HEK293 (cell line): ENCODE data around the gene USP38.

Source experiments
- CTCF ChIA-PET: fragments of 350-600 bp; formaldehyde crosslinking; extraction: SDS; loops from one replicate; lab custom pipeline; 2021; ENCODE audit warnings: antibody characterized with exemption; lab: Yijun Ruan, JAX
- POLR2A ChIA-PET: fragments of 300-600 bp; formaldehyde crosslinking; extraction: SDS; loops from one replicate; lab custom pipeline; 2020; ENCODE audit warnings: antibody characterized with exemption, inconsistent platforms; lab: Yijun Ruan, JAX
- H3K27ac ChIP-seq: fragments of 200-500 bp; sonication (Bioruptor generic); 2 replicates; pipeline ENCODE4 v1.5.1; 2014; ENCODE audit warnings: low read depth, low read length, control low read depth, inconsistent platforms; ENCODE audit errors: extremely low read depth
- H3K36me3 ChIP-seq, 2 experiments: fragments of 200-500 bp in 1 of 2; sonication (Bioruptor generic) in 1 of 2; 1 replicate in 1 of 2; 2 replicates in 1 of 2; pipeline ENCODE4 v1.5.1; 2014 to 2017; ENCODE audit warnings: inconsistent platforms in 2 of 2, low read length in 2 of 2; ENCODE audit not compliant: control insufficient read depth in 2 of 2, insufficient read depth in 1 of 2
- H3K4me1 ChIP-seq: fragments of 200-500 bp; sonication (Bioruptor generic); 2 replicates; pipeline ENCODE4 v1.5.1; 2014; ENCODE audit warnings: mild to moderate bottlenecking, low read length, inconsistent platforms; ENCODE audit not compliant: control insufficient read depth, insufficient read depth
- H3K4me3 ChIP-seq: 2 replicates; pipeline ENCODE4 v1.5.1; 2011; ENCODE audit warnings: low read depth, mild to moderate bottlenecking, control low read depth, low read length, moderate library complexity
- H3K9me3 ChIP-seq: fragments of 200-500 bp; sonication (Bioruptor generic); 2 replicates; pipeline ENCODE4 v1.5.1; 2014; ENCODE audit warnings: low read depth, low read length, inconsistent platforms; ENCODE audit not compliant: control insufficient read depth, insufficient read depth
- GLIS1 ChIP-seq: fragments of 450-650 bp; formaldehyde crosslinking; IDR thresholded peaks from 2 replicates; pipeline ENCODE4 v1.5.1; 2016; ENCODE audit warnings: missing biosample characterization, missing genetic modification characterization
- KLF16 ChIP-seq: fragments of 450-650 bp; formaldehyde crosslinking; IDR thresholded peaks from 2 replicates; pipeline ENCODE4 v1.5.1; 2017; ENCODE audit warnings: missing biosample characterization, missing genetic modification characterization
- OVOL3 ChIP-seq: fragments of 450-650 bp; formaldehyde crosslinking; IDR thresholded peaks from 2 replicates; pipeline ENCODE4 v1.5.1; 2016; ENCODE audit warnings: missing biosample characterization, missing genetic modification characterization
- SP2 ChIP-seq: fragments of 450-650 bp; formaldehyde crosslinking; IDR thresholded peaks from 2 replicates; pipeline ENCODE4 v1.5.1; 2016; ENCODE audit warnings: missing biosample characterization, missing genetic modification characterization
- ZBTB10 ChIP-seq: fragments of 450-650 bp; formaldehyde crosslinking; IDR thresholded peaks from 2 replicates; pipeline ENCODE4 v1.5.1; 2016; ENCODE audit warnings: missing biosample characterization, missing genetic modification characterization
- ZBTB8A ChIP-seq: fragments of 450-650 bp; formaldehyde crosslinking; IDR thresholded peaks from 2 replicates; pipeline ENCODE4 v1.5.1; 2016; ENCODE audit warnings: missing biosample characterization, missing genetic modification characterization
- ZFP69B ChIP-seq: fragments of 450-650 bp; formaldehyde crosslinking; IDR thresholded peaks from 2 replicates; pipeline ENCODE4 v1.5.1; 2016; ENCODE audit warnings: missing biosample characterization, missing genetic modification characterization
- ZNF112 ChIP-seq: fragments of 450-650 bp; formaldehyde crosslinking; IDR thresholded peaks from 2 replicates; pipeline ENCODE4 v1.5.0; 2017; ENCODE audit warnings: missing biosample characterization, missing genetic modification characterization
- ZNF132 ChIP-seq: fragments of 450-650 bp; formaldehyde crosslinking; IDR thresholded peaks from 2 replicates; pipeline ENCODE4 v1.5.1; 2017; ENCODE audit warnings: missing biosample characterization, missing genetic modification characterization, borderline replicate concordance
- ZNF148 ChIP-seq: fragments of 450-650 bp; formaldehyde crosslinking; IDR thresholded peaks from 2 replicates; pipeline ENCODE4 v1.5.0; 2017; ENCODE audit warnings: missing biosample characterization, missing genetic modification characterization, borderline replicate concordance
- ZNF184 ChIP-seq: fragments of 450-650 bp; IDR thresholded peaks from 2 replicates; pipeline ENCODE4 v1.5.1; 2018; ENCODE audit warnings: missing biosample characterization, mild to moderate bottlenecking, missing genetic modification characterization
- ZNF423 ChIP-seq: fragments of 450-650 bp; formaldehyde crosslinking; IDR thresholded peaks from 2 replicates; pipeline ENCODE4 v1.5.1; 2016; ENCODE audit warnings: missing biosample characterization, missing genetic modification characterization
- ZNF529 ChIP-seq: fragments of 450-650 bp; formaldehyde crosslinking; IDR thresholded peaks from 2 replicates; pipeline ENCODE4 v1.5.1; 2017; ENCODE audit warnings: missing genetic modification characterization, missing biosample characterization; ENCODE audit not compliant: insufficient replicate concordance
- ZNF555 ChIP-seq: fragments of 450-650 bp; formaldehyde crosslinking; conservative IDR thresholded peaks from 2 replicates; pipeline ENCODE4 v1.5.1; 2017; ENCODE audit warnings: missing biosample characterization, mild to moderate bottlenecking, missing genetic modification characterization, inconsistent platforms
- ZNF76 ChIP-seq: fragments of 450-650 bp; formaldehyde crosslinking; IDR thresholded peaks from 2 replicates; pipeline ENCODE4; 2016; ENCODE audit warnings: low read depth, missing biosample characterization, missing genetic modification characterization, borderline replicate concordance
- ZNF768 ChIP-seq: fragments of 450-650 bp; formaldehyde crosslinking; IDR thresholded peaks from 2 replicates; pipeline ENCODE4 v1.5.1; 2018; ENCODE audit warnings: missing biosample characterization, mild to moderate bottlenecking, missing genetic modification characterization
- ZNF843 ChIP-seq: fragments of 450-650 bp; formaldehyde crosslinking; IDR thresholded peaks from 2 replicates; pipeline ENCODE4 v1.5.1; 2016; ENCODE audit warnings: missing biosample characterization, missing genetic modification characterization
- TF ChIP-seq, protein P1 (sequence below): fragments of 450-650 bp; formaldehyde crosslinking; IDR thresholded peaks from 2 replicates; pipeline ENCODE4 v1.5.1; 2016; ENCODE audit warnings: missing biosample characterization, missing genetic modification characterization
- TF ChIP-seq, protein P2 (sequence below): fragments of 450-650 bp; formaldehyde crosslinking; IDR thresholded peaks from 2 replicates; pipeline ENCODE4 v1.5.1; 2016; ENCODE audit warnings: missing biosample characterization, missing genetic modification characterization
- TF ChIP-seq, protein P3 (sequence below): fragments of 450-650 bp; IDR thresholded peaks from 2 replicates; pipeline ENCODE4 v1.5.1; 2018; ENCODE audit warnings: missing biosample characterization, missing genetic modification characterization

The USP38 gene

DNA sequence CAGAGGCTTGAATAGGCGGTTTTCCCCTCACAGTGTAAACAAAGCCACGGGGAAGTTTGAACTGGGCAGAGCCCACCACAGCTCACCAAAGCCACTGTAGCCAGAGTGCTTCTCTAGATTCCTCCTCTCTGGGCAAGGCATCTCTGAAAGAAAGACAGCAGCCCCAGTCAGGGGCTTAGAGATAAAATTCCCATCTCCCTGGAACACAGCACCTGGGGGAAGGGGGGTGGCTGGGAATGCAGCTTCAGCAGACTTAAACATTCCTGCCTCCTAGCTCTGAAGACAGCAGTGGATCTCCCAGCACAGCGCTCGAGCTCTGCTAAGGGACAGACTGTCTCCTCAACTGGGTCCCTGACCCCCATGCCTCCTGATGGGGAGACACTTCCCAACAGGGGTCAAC, 44.0 kb upstream of the USP38 start (continued):
- TF ChIP-seq ZNF76 (tag by site-specific recombination) = no peak
- TF ChIP-seq ZNF843 = no peak

DNA sequence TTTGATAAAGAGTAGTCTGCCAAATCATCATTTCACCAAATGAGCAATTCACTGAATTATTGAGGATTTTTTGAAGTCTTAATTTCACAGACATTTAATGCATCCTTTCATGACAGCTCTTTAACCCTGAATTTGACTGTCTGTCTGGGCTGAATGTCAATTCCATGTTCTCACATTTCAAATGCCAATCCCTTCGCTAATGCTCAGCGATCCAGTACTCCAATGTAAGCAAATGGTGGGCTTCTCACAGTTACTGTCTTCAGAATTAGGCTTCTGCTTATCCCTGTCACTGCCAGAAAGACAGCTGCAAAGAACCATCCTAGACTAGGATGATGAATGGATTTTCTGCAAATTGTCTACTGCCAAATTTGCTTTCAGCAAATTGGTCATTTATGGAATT, 36.2 kb upstream of the USP38 start:
- TF ChIP-seq ZBTB10 (tag by site-specific recombination) = no peak
- no peak for TF ChIP-seq ZNF423
- no peak for TF ChIP-seq ZNF555 (tag by site-specific recombination)
- TF ChIP-seq ZFP69B (tag by site-specific recombination) = no peak
- TF ChIP-seq, protein P1, sequence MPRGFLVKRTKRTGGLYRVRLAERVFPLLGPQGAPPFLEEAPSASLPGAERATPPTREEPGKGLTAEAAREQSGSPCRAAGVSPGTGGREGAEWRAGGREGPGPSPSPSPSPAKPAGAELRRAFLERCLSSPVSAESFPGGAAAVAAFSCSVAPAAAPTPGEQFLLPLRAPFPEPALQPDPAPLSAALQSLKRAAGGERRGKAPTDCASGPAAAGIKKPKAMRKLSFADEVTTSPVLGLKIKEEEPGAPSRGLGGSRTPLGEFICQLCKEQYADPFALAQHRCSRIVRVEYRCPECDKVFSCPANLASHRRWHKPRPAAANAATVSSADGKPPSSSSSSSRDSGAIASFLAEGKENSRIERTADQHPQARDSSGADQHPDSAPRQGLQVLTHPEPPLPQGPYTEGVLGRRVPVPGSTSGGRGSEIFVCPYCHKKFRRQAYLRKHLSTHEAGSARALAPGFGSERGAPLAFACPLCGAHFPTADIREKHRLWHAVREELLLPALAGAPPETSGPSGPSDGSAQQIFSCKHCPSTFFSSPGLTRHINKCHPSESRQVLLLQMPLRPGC = no peak
- TF ChIP-seq, protein P2, sequence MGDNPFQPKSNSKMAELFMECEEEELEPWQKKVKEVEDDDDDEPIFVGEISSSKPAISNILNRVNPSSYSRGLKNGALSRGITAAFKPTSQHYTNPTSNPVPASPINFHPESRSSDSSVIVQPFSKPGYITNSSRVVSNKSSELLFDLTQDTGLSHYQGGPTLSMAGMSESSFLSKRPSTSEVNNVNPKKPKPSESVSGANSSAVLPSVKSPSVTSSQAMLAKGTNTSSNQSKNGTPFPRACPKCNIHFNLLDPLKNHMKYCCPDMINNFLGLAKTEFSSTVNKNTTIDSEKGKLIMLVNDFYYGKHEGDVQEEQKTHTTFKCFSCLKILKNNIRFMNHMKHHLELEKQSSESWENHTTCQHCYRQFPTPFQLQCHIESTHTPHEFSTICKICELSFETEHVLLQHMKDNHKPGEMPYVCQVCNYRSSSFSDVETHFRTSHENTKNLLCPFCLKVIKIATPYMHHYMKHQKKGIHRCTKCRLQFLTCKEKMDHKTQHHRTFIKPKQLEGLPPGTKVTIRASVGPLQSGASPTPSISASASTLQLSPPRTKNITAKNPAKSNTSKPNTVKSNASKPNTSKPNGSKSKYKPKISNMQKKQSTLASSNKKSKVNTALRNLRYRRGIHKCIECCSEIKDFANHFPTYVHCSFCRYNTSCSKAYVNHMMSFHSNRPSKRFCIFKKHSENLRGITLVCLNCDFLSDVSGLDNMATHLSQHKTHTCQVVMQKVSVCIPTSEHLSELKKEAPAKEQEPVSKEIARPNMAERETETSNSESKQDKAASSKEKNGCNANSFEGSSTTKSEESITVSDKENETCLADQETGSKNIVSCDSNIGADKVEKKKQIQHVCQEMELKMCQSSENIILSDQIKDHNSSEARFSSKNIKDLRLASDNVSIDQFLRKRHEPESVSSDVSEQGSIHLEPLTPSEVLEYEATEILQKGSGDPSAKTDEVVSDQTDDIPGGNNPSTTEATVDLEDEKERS (tag by site-specific recombination) = no peak
- TF ChIP-seq ZNF132 (tag by site-specific recombination) = no peak
- no peak for TF ChIP-seq KLF16 (tag by site-specific recombination)
- no peak for TF ChIP-seq ZNF148 (tag by site-specific recombination)
- no peak for TF ChIP-seq ZNF768
- no peak for TF ChIP-seq ZNF184
- TF ChIP-seq GLIS1 (tag by site-specific recombination) = no peak
- TF ChIP-seq, protein P3, sequence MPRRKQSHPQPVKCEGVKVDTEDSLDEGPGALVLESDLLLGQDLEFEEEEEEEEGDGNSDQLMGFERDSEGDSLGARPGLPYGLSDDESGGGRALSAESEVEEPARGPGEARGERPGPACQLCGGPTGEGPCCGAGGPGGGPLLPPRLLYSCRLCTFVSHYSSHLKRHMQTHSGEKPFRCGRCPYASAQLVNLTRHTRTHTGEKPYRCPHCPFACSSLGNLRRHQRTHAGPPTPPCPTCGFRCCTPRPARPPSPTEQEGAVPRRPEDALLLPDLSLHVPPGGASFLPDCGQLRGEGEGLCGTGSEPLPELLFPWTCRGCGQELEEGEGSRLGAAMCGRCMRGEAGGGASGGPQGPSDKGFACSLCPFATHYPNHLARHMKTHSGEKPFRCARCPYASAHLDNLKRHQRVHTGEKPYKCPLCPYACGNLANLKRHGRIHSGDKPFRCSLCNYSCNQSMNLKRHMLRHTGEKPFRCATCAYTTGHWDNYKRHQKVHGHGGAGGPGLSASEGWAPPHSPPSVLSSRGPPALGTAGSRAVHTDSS (tag by site-specific recombination) = no peak
- TF ChIP-seq ZNF112 (tag by site-specific recombination) = no peak
- TF ChIP-seq ZNF529 (tag by site-specific recombination) = no peak
- TF ChIP-seq SP2 = no peak
- TF ChIP-seq ZNF76 (tag by site-specific recombination) = no peak
- TF ChIP-seq OVOL3 (tag by site-specific recombination) = no peak
- TF ChIP-seq ZBTB8A = no peak
- H3K36me3 ChIP-seq = no peaks in the 10 kb centered on the region
- no peak overlapping the region for H3K4me3 ChIP-seq
- H3K27ac ChIP-seq = no peak overlapping the region
- POLR2A ChIA-PET = no interaction called here
- CTCF ChIA-PET = no interaction called here
- H3K9me3 ChIP-seq = no peaks in the 10 kb centered on the region
- no peaks in the 10 kb centered on the region for H3K4me1 ChIP-seq
